C4-2B (cell line): ENCODE results near the gene VAC14.

Experiments
- H3K27ac ChIP-seq: fragments of 450-650 bp; 2 replicates; pipeline ENCODE4 v1.5.1; 2017
- ZFX ChIP-seq: fragments of 450-650 bp; IDR thresholded peaks from 2 replicates; pipeline ENCODE4 v1.6.1; 2017
- TF ChIP-seq, protein P1 (sequence below): fragments of 450-650 bp; conservative IDR thresholded peaks from 2 replicates; pipeline ENCODE4 v1.5.1; 2017; ENCODE audit warnings: mild to moderate bottlenecking

The VAC14 gene

DNA sequence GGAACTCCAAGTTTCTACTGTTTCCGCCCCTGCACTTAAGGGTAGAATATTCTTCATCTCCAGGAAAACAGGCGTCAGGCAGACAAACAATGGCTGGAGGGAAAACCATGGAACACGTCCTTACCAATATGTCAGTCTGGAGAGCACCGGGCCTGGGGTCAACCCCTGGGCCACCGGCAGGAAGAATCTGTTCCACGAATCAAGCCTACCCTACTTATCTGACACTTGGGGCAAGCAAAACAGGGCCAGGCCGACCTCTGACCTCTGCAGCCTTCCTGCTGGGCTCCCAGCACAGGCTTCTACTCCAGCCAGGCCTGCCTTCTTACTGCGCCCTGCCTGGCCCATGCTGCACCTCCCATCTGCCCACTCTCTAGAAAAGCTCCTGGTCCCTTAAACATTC is 10.1 kb downstream of the VAC14 start:
- TF ChIP-seq ZFX: no peak
- TF ChIP-seq, protein P1, sequence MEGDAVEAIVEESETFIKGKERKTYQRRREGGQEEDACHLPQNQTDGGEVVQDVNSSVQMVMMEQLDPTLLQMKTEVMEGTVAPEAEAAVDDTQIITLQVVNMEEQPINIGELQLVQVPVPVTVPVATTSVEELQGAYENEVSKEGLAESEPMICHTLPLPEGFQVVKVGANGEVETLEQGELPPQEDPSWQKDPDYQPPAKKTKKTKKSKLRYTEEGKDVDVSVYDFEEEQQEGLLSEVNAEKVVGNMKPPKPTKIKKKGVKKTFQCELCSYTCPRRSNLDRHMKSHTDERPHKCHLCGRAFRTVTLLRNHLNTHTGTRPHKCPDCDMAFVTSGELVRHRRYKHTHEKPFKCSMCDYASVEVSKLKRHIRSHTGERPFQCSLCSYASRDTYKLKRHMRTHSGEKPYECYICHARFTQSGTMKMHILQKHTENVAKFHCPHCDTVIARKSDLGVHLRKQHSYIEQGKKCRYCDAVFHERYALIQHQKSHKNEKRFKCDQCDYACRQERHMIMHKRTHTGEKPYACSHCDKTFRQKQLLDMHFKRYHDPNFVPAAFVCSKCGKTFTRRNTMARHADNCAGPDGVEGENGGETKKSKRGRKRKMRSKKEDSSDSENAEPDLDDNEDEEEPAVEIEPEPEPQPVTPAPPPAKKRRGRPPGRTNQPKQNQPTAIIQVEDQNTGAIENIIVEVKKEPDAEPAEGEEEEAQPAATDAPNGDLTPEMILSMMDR: no peak
- H3K27ac ChIP-seq: no peak overlapping the region

DNA sequence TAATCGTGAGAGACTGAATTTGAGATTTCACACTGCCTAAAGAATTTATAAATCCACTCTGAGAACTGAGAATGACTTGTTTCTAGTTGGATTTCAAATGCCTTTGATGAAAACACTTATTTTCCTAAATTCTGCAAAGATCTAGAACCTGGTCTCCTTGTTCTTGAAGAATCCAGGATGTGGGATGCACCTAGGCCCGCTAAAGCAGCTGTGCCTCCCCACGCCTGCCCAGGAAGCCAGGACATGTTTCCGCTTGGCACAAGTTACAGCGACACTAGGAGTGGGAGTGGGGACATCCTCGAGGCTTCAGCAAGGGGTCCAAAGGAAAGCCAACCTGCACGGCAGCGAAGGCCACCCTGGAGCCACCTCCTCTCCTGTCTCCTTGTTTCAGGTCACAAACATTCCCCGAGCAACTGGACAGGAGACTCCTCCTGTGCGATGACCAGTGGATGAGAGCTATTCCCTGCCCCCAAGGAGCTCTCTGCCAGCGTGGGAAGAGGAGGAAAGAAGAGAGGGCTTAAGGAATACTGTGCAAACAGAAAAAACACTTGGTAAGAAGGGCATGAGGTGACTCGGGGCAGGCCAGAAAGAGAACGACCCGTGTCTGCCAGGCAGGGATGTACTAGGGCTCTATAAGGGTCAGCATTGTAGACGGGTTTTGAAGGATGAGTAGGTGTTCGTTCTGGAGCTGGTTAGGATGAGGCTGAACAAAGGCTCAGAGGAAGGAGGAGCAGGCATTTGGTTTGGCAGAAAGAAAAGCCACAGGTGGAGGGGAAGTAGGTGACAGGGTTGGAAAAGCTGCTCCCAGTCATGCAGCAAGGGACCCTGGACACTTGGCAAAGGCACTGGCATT is 11.1 kb downstream of the VAC14 start:
- H3K27ac ChIP-seq: no peak overlapping the region
- TF ChIP-seq, protein P1: no peak
- no peak for TF ChIP-seq ZFX

DNA sequence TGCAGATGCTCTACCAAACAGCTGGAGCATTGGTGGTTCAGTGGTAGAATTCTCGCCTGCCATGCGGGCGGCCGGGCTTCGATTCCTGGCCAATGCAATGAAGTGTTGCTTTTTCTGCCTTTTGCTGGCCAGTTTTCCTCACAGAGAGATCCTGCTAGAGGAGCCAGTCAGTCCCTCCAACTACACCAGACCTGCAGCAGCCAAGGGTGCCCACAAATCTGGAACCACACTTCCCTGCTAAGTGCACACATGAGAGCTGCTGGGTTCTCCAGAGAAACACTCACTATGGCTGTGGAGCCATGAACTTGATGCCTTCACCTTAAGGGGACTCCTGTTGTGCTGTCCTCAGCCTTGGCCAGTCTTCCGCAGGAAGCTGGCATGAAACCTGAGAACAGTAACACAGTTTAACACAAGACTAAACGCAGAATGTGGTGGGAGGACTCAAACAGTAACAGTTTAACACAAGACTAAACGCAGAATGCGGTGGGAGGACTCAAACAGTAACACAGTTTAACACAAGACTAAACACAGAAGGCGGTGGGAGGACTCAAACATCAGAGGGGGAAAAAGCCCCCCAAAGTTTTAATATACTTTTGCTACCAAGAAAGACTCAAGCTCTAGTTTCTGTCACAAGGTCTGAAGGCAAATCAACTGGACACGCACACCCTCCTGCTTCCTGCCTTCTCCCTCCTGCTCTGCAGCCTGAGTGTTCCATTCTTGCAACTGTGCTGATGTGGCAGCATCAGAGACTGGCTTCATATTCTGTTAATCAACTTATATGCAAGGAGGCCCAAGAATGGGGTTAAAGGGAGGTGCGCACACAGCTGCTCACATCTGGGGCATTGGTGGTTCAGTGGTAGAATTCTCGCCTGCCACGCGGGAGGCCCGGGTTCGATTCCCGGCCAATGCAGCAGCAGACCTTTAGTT is 12.0 kb downstream of the VAC14 start:
- TF ChIP-seq ZFX: no peak
- TF ChIP-seq, protein P1: no peak
- no peak overlapping the region for H3K27ac ChIP-seq

GRCh38 chr16:70786020-70786755 is 14.8 kb downstream of the VAC14 start:
- TF ChIP-seq, protein P1: no peak
- no peak for TF ChIP-seq ZFX

GRCh38 chr16:70784692-70785555 is 16.0 kb downstream of the VAC14 start:
- TF ChIP-seq ZFX: no peak
- TF ChIP-seq, protein P1: no peak

More at GRCh38 chr16:70786020-70786755, 14.8 kb downstream of the VAC14 start:
- no peak overlapping the region for H3K27ac ChIP-seq

DNA sequence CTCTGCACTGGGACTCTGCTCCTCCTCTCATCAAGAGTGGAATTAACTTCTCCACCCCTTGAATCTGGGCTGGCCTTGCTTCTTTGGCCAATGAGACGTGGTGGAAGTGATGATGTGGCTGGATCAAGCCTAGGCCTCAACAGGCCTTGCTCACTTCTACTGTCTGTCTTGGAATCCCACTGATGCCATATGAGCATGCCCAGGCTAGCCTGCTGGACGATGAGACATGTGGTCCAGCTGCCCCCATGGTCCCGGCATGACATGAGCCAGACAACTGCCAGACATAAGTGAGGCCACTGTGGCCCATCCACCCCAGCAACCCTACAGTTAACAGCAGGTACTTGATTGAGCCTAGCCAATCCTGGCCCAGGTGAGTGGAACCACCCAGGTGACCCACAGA is 18.7 kb downstream of the VAC14 start:
- no peak for TF ChIP-seq ZFX
- TF ChIP-seq, protein P1: no peak
- no peak overlapping the region for H3K27ac ChIP-seq

More at GRCh38 chr16:70784692-70785555, 16.0 kb downstream of the VAC14 start:
- no peak overlapping the region for H3K27ac ChIP-seq
